HL-60 (cell line): ENCODE measurements around the gene DPYD.

Experiments used
- DNase-seq, 2 experiments: peaks; one replicate each; pipeline ENCODE4 v3.0.0-alpha.2; 2010 to 2020; ENCODE audit warnings: low read depth in 1 of 2, low spot score in 1 of 2
- H3K27ac ChIP-seq: fragments of 250-450 bp; sonication (Bioruptor Pico); replicated peaks from 2 replicates; pipeline ENCODE4 v1.5.1; 2020; ENCODE audit warnings: mild to moderate bottlenecking, moderate library complexity
- H3K27me3 ChIP-seq: fragments of 250-450 bp; sonication (Bioruptor Pico); 2 replicates; pipeline ENCODE4 v1.5.1; 2021; ENCODE audit warnings: mild to moderate bottlenecking, moderate library complexity; ENCODE audit not compliant: insufficient read depth, poor library complexity, severe bottlenecking
- H3K4me3 ChIP-seq: replicated peaks from 2 replicates; pipeline ENCODE4 v1.5.1; 2011; ENCODE audit warnings: mild to moderate bottlenecking, control low read depth, low read length; ENCODE audit not compliant: insufficient read depth
- CTCF ChIP-seq: IDR thresholded peaks from one replicate; pipeline ENCODE4 v1.5.1; 2011; ENCODE audit warnings: low read length, control low read depth, inconsistent platforms; ENCODE audit not compliant: insufficient read depth
- GABPA ChIP-seq: IDR thresholded peaks from 2 replicates; pipeline ENCODE4 v1.6.1; 2012; ENCODE audit warnings: low read depth
- POLR2AphosphoS5 ChIP-seq: IDR thresholded peaks from 2 replicates; pipeline ENCODE4 v1.6.1; 2012; ENCODE audit warnings: low read depth
- REST ChIP-seq: IDR thresholded peaks from 2 replicates; pipeline ENCODE4 v1.6.1; 2012; ENCODE audit warnings: low read depth; ENCODE audit not compliant: insufficient replicate concordance
- SPI1 ChIP-seq: IDR thresholded peaks from 2 replicates; pipeline ENCODE4 v1.6.1; 2012; ENCODE audit warnings: low read depth, mild to moderate bottlenecking, borderline replicate concordance

DPYD gene

DNA sequence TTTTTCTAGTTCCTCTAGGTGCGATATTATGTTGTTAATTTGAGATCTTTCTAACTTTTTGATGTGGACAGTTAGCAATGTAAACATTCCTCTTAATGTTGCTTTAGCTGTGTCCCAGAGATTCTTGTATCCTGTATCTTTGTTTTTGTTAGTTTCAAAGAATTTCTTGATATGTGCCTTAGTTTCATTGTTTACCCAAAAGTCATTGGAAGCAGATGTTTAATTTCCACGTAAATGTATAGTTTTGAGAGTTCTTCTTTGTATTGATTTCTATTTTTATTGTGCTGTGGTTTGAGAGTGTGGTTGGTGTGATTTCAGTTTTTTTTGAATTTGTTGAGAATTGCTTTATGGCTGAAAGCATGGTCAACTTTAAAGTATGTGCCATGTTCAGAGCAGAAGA is 879.8 kb downstream of the DPYD start:
- TF ChIP-seq GABPA = no peak
- TF ChIP-seq POLR2AphosphoS5 = no peak
- TF ChIP-seq CTCF = no peak
- TF ChIP-seq SPI1 = no peak
- no peak for TF ChIP-seq REST
- H3K27ac ChIP-seq = no peak overlapping the region
- H3K27me3 ChIP-seq = no peaks in the 10 kb centered on the region
- no peak for DNase-seq
- no peak overlapping the region for H3K4me3 ChIP-seq

DNA sequence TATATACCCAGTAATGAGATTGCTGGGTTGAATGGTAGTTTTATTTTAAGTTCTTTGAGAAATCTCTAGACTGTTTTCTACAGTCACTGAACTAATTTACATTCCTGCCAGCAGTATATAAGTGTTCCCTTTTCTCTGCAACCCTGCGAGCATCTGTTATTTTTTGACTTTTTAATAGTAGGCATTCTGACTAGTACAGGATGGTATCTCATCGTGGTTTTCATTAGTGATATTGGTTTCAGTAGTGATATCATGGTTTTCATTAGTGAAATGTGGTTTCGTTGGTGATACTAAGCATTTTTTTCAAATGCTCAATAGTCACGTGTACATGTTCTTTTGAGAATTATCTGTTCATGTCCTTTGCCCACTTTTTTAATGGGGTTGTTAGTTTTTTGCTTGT is 882.4 kb downstream of the DPYD start:
- Histone ChIP-seq H3K4me3 (no peak overlapping the region), H3K27ac (no peak overlapping the region), H3K27me3 (no peaks in the 10 kb centered on the region)
- TF ChIP-seq POLR2AphosphoS5 (no peak), CTCF (no peak), GABPA (no peak), REST (no peak), SPI1 (no peak)
- no peak for DNase-seq

- H3K27ac ChIP-seq = no peak overlapping the region
- H3K4me3 ChIP-seq = no peak overlapping the region
- no peak for TF ChIP-seq SPI1
- TF ChIP-seq POLR2AphosphoS5 = no peak
- no peak for TF ChIP-seq REST
- no peak for TF ChIP-seq GABPA
- no peak for TF ChIP-seq CTCF
- DNase-seq = no peak
- H3K27me3 ChIP-seq = no peaks in the 10 kb centered on the region
Observed at GRCh38 chr1:97034651-97035050, 886.2 kb downstream of the DPYD start.
